ENCODE data around the gene NDST1. TPM values are rescaled to one million over a fixed set of nuclear protein-coding genes. Genes with fewer than 3 reads are reported as not detected.

NDST1 gene
- total and polyA plus RNA-seq, 10 of the 15 experiments (the other 5 are each of a cell fraction or from before 2014, with no cell fraction given): 0.20 to 53.5 (median 12.9) TPM

DNA sequence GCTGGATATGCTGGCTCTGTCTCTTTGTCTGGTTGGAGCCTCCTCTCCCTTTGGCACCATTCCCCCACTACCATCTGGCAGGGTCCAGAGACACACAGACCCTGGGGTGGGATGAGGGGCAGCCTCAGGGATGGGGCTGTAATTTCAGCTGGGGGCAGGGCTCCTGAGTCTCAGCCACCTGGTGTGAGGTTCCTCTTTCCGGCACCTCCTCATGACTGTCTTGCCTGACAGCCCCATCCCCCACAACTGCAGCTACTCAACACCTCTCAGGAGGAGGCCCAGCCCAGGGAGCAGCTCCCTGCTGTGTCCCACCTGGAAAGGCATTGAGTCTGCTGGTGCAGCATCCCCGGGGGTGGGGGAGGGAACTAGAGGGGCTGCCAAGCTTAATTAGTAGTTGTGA, 46.7 kb upstream of the NDST1 start:
- Histone ChIP-seq H3K4me2 (ENCODE audit: control insufficient read depth, insufficient read depth) (peak overlapping the region; percentile 83), H3K9ac (ENCODE audit: control insufficient read depth, insufficient read depth, low read length) (peak overlapping the region; percentile 52), H3K79me2 (ENCODE audit: control insufficient read depth, insufficient read depth, low read length) (no peaks in the 10 kb centered on the region), H2AFZ (ENCODE audit: control insufficient read depth, low read depth, low read length) (peak overlapping the region; percentile 91), H3K4me3 (no peak overlapping the region), H3K27ac (ENCODE audit: control insufficient read depth, insufficient read depth) (peak overlapping the region; percentile 70), H3K4me1 (ENCODE audit: control insufficient read depth, insufficient read depth, low read length) (peaks cover 35% of the 10 kb centered on the region), H3K36me3 (ENCODE audit: control insufficient read depth in 2 of 2, insufficient read depth in 2 of 2, low read length in 1 of 2) (no peaks in the 10 kb centered on the region), H4K20me1 (ENCODE audit: control insufficient read depth, insufficient read depth) (no peaks in the 10 kb centered on the region), H3K9me3 (replicated peaks; ENCODE audit: control insufficient read depth, insufficient read depth, low read length) (no peaks in the 10 kb centered on the region), H3K27me3 (replicated peaks in 1 of 2; ENCODE audit: control insufficient read depth in 2 of 2, insufficient read depth in 2 of 2, low read length in 1 of 2) (no peaks in the 10 kb centered on the region)
- ATAC-seq (peak; percentile 83), DNase-seq (ENCODE audit: low read depth, low spot score) (peak; percentile 39), FAIRE-seq (peak; percentile 52)
- intact Hi-C loops (cut with micrococcal nuclease; ENCODE audit: unreplicated experiment) (loop anchor here (2.0 to 5.0 kb wide), 2 partner anchors 26 to 241 kb away; partner anchors contain the start of gene RBM22), in situ Hi-C loops (cut with MboI) (loop anchor here (5.0 kb wide), 1 partner anchor 86 kb away; no protein-coding TSS in a partner anchor)
- ChIA-PET POLR2A (interaction anchor here (0.6 to 3.7 kb wide), 9 partner anchors 12 to 386 kb away, joined by 3 to 25 read pairs (median 4); partner anchors contain the start of gene RPS14), SMC1A (ENCODE audit: uncharacterized antibody, unreplicated experiment) (interaction anchor here (0.8 to 5.3 kb wide), 15 partner anchors 9 to 386 kb away, joined by 3 to 65 read pairs (median 3); partner anchors contain the start of gene IRGM), CTCF (interaction anchor here (1.0 to 11.8 kb wide), 12 partner anchors 8 to 391 kb away, joined by 3 to 229 read pairs (median 26); partner anchors contain the start of genes IRGM and RPS14), RAD21 (ENCODE audit: unreplicated experiment) (interaction anchor here (0.8 to 9.0 kb wide), 11 partner anchors 11 to 386 kb away, joined by 3 to 143 read pairs (median 6); partner anchors contain the start of genes IRGM and RBM22)
- 0% methylated on average over 2 of the region's 2 CpGs for WGBS (ENCODE audit: insufficient coverage, insufficient replicate concordance, low lambda C conversion rate, missing lambda C conversion rate)
- BruUV-seq (replicated peaks): no TSS peak
- TF ChIP-seq TCF7 (IDR thresholded peaks at IDR 0.05; ENCODE audit: borderline replicate concordance): no peak
- peak; percentile 28; the same call in 1 of the 2 replicates for TF ChIP-seq SMAD5 (IDR thresholded peaks at IDR 0.05; ENCODE audit: low read depth)
- TF ChIP-seq, protein P1, sequence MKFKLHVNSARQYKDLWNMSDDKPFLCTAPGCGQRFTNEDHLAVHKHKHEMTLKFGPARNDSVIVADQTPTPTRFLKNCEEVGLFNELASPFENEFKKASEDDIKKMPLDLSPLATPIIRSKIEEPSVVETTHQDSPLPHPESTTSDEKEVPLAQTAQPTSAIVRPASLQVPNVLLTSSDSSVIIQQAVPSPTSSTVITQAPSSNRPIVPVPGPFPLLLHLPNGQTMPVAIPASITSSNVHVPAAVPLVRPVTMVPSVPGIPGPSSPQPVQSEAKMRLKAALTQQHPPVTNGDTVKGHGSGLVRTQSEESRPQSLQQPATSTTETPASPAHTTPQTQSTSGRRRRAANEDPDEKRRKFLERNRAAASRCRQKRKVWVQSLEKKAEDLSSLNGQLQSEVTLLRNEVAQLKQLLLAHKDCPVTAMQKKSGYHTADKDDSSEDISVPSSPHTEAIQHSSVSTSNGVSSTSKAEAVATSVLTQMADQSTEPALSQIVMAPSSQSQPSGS (IDR thresholded peaks at IDR 0.05; ENCODE audit: low read length): no peak
- TF ChIP-seq CHD4 (IDR thresholded peaks at IDR 0.05): no peak
- TF ChIP-seq, protein P2, sequence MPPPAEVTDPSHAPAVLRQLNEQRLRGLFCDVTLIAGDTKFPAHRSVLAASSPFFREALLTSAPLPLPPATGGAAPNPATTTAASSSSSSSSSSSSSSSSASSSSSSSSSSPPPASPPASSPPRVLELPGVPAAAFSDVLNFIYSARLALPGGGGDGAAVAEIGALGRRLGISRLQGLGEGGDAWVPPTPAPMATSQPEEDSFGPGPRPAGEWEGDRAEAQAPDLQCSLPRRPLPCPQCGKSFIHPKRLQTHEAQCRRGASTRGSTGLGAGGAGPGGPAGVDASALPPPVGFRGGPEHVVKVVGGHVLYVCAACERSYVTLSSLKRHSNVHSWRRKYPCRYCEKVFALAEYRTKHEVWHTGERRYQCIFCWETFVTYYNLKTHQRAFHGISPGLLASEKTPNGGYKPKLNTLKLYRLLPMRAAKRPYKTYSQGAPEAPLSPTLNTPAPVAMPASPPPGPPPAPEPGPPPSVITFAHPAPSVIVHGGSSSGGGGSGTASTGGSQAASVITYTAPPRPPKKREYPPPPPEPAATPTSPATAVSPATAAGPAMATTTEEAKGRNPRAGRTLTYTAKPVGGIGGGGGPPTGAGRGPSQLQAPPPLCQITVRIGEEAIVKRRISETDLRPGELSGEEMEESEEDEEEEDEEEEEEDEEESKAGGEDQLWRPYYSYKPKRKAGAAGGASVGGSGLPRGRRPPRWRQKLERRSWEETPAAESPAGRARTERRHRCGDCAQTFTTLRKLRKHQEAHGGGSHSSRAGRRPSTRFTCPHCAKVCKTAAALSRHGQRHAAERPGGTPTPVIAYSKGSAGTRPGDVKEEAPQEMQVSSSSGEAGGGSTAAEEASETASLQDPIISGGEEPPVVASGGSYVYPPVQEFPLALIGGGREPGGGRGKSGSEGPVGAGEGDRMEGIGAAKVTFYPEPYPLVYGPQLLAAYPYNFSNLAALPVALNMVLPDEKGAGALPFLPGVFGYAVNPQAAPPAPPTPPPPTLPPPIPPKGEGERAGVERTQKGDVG (CRISPR knock-in tag; IDR thresholded peaks at IDR 0.05): no peak
- no peak for TF ChIP-seq POLR2AphosphoS2 (IDR thresholded peaks at IDR 0.05; ENCODE audit: low read depth, low read length)
- no peak for TF ChIP-seq ETV6 (conservative IDR thresholded peaks at IDR 0.05 in 1 of 2, IDR thresholded peaks at IDR 0.05 in 1 of 2; ENCODE audit: borderline replicate concordance in 1 of 2, low read depth in 1 of 2)
- TF ChIP-seq HCFC1 (IDR thresholded peaks at IDR 0.05; ENCODE audit: low read length): no peak
- no peak for TF ChIP-seq ZBED1 (IDR thresholded peaks at IDR 0.05; ENCODE audit: borderline replicate concordance)
- TF ChIP-seq ZNF217 (IDR thresholded peaks at IDR 0.05): no peak
- TF ChIP-seq RUNX3 (IDR thresholded peaks at IDR 0.05; ENCODE audit: low read length): peak; percentile 13; the same call in 1 of the 2 replicates
- TF ChIP-seq FOXM1 (IDR thresholded peaks at IDR 0.05; ENCODE audit: low read depth, low read length): no peak
- TF ChIP-seq MYC (IDR thresholded peaks at IDR 0.05; ENCODE audit: insufficient read depth, insufficient read length, insufficient replicate concordance, low read length, severe bottlenecking): no peak
- TF ChIP-seq RFX5 (IDR thresholded peaks at IDR 0.05; ENCODE audit: low read depth, low read length): peak; percentile 9; the same call in 1 of the 2 replicates
- TF ChIP-seq SMC3 (IDR thresholded peaks at IDR 0.05; ENCODE audit: borderline replicate concordance, low read length): peak; percentile 16; the same call in 1 of the 2 replicates
- no peak for TF ChIP-seq RCOR1 (conservative IDR thresholded peaks at IDR 0.05; ENCODE audit: low read depth, low read length)
- peak; percentile 92 for TF ChIP-seq TAF1 (IDR thresholded peaks at IDR 0.05; ENCODE audit: borderline replicate concordance, low read depth, low read length)
- peak; percentile 27; the same call in 1 of the 2 replicates for TF ChIP-seq CREB1 (IDR thresholded peaks at IDR 0.05; ENCODE audit: low read depth)
- peak in 1 of 2 experiments; percentile 20; a peak in 1 of 4 replicates for TF ChIP-seq EP300 (IDR thresholded peaks at IDR 0.05; ENCODE audit: borderline replicate concordance in 1 of 2, control insufficient read depth in 1 of 2, low read depth in 2 of 2, low read length in 2 of 2)
- TF ChIP-seq SIN3A (IDR thresholded peaks at IDR 0.05; ENCODE audit: low read depth, low read length): no peak
- 0 out of 2 replicates have a peak, but pooled peaks have one; percentile 44 for TF ChIP-seq IRF4 (IDR thresholded peaks at IDR 0.05; ENCODE audit: low read depth, low read length)

Data from GM12878 (cell line).